ENCODE results near the gene GGCT.

GGCT gene

GRCh38 chr7:30514776-30515175 lies 10.1 kb upstream of the GGCT start:
- H3K27ac ChIP-seq (ENCODE audit: low read length), result no peak overlapping the region
- H3K9me2 ChIP-seq (replicated peaks; ENCODE audit: insufficient read depth, low read length), result no peaks in the 10 kb centered on the region
- no peaks in the 10 kb centered on the region for H3K4me1 ChIP-seq (ENCODE audit: low read length)
- no peak overlapping the region for H3K4me3 ChIP-seq (ENCODE audit: low read length)
- H3F3A ChIP-seq (ENCODE audit: insufficient read depth, low read length), result no peaks in the 10 kb centered on the region
- H4K20me1 ChIP-seq (ENCODE audit: insufficient read depth, low read length), result no peaks in the 10 kb centered on the region
- DNase-seq, result no peak
- no peaks in the 10 kb centered on the region for H3K36me3 ChIP-seq (replicated peaks; ENCODE audit: insufficient read depth, low read length)
- no peaks in the 10 kb centered on the region for H3K79me2 ChIP-seq (ENCODE audit: low read length)
- H2AFZ ChIP-seq (ENCODE audit: low read length), result no peak overlapping the region
- no peak for TF ChIP-seq EZH2phosphoT487 (IDR thresholded peaks at IDR 0.05; ENCODE audit: low read length)
- no peak for TF ChIP-seq EZH2 (optimal IDR thresholded peaks at IDR 0.05; ENCODE audit: low read depth, low read length)
- TF ChIP-seq CTCF (IDR thresholded peaks at IDR 0.05; ENCODE audit: low read length), result no peak
- H3K9ac ChIP-seq (ENCODE audit: low read length), result no peak overlapping the region
- no peaks in the 10 kb centered on the region for H3K9me3 ChIP-seq (replicated peaks; ENCODE audit: insufficient read depth, low read length)
- H3K4me2 ChIP-seq (ENCODE audit: low read depth, low read length), result no peak overlapping the region
- no peaks in the 10 kb centered on the region for H3K27me3 ChIP-seq (replicated peaks; ENCODE audit: insufficient read depth, low read length)

GRCh38 chr7:30514177-30514576 lies 9.5 kb upstream of the GGCT start:
- Histone ChIP-seq H3K36me3 (replicated peaks; ENCODE audit: insufficient read depth, low read length) (no peaks in the 10 kb centered on the region), H3K4me2 (ENCODE audit: low read depth, low read length) (no peak overlapping the region), H2AFZ (ENCODE audit: low read length) (no peak overlapping the region), H3K9me3 (replicated peaks; ENCODE audit: insufficient read depth, low read length) (no peaks in the 10 kb centered on the region), H4K20me1 (ENCODE audit: insufficient read depth, low read length) (no peaks in the 10 kb centered on the region), H3K9ac (ENCODE audit: low read length) (no peak overlapping the region), H3K27ac (ENCODE audit: low read length) (no peak overlapping the region), H3K27me3 (replicated peaks; ENCODE audit: insufficient read depth, low read length) (no peaks in the 10 kb centered on the region), H3K79me2 (ENCODE audit: low read length) (no peaks in the 10 kb centered on the region), H3F3A (ENCODE audit: insufficient read depth, low read length) (no peaks in the 10 kb centered on the region), H3K4me1 (ENCODE audit: low read length) (no peaks in the 10 kb centered on the region), H3K9me2 (replicated peaks; ENCODE audit: insufficient read depth, low read length) (no peaks in the 10 kb centered on the region), H3K4me3 (ENCODE audit: low read length) (no peak overlapping the region)
- no peak for DNase-seq
- TF ChIP-seq CTCF (IDR thresholded peaks at IDR 0.05; ENCODE audit: low read length), result no peak
- TF ChIP-seq EZH2 (optimal IDR thresholded peaks at IDR 0.05; ENCODE audit: low read depth, low read length), result no peak
- TF ChIP-seq EZH2phosphoT487 (IDR thresholded peaks at IDR 0.05; ENCODE audit: low read length), result no peak

- no peak for DNase-seq
- H3K27me3 ChIP-seq (replicated peaks; ENCODE audit: insufficient read depth, low read length), result no peaks in the 10 kb centered on the region
- no peaks in the 10 kb centered on the region for H3K4me1 ChIP-seq (ENCODE audit: low read length)
- H3K4me2 ChIP-seq (ENCODE audit: low read depth, low read length), result no peak overlapping the region
- H3K9me2 ChIP-seq (replicated peaks; ENCODE audit: insufficient read depth, low read length), result no peaks in the 10 kb centered on the region
- no peak overlapping the region for H3K27ac ChIP-seq (ENCODE audit: low read length)
- no peak overlapping the region for H3K4me3 ChIP-seq (ENCODE audit: low read length)
- no peaks in the 10 kb centered on the region for H3K36me3 ChIP-seq (replicated peaks; ENCODE audit: insufficient read depth, low read length)
- no peaks in the 10 kb centered on the region for H3F3A ChIP-seq (ENCODE audit: insufficient read depth, low read length)
- TF ChIP-seq EZH2phosphoT487 (IDR thresholded peaks at IDR 0.05; ENCODE audit: low read length) (no peak), EZH2 (optimal IDR thresholded peaks at IDR 0.05; ENCODE audit: low read depth, low read length) (no peak), CTCF (IDR thresholded peaks at IDR 0.05; ENCODE audit: low read length) (no peak)
- H3K79me2 ChIP-seq (ENCODE audit: low read length), result no peaks in the 10 kb centered on the region
- no peaks in the 10 kb centered on the region for H3K9me3 ChIP-seq (replicated peaks; ENCODE audit: insufficient read depth, low read length)
- no peaks in the 10 kb centered on the region for H4K20me1 ChIP-seq (ENCODE audit: insufficient read depth, low read length)
- no peak overlapping the region for H2AFZ ChIP-seq (ENCODE audit: low read length)
- H3K9ac ChIP-seq (ENCODE audit: low read length), result no peak overlapping the region
Observed at GRCh38 chr7:30513762-30514161, 9.1 kb upstream of the GGCT start.

All from MM.1S (cell line).